Parathyroid adenoma (tissue), 2 donors: ENCODE measurements around the gene ATP6V0C.

ENCODE experiments used
- H2AFZ ChIP-seq: fragments of 300-600 bp; sonication (generic); one replicate; pipeline ENCODE4 v1.7.0; 2017; ENCODE audit warnings: antibody characterized with exemption, mild to moderate bottlenecking
- H3K27ac ChIP-seq: fragments of 300-600 bp; sonication (generic); one replicate; pipeline ENCODE4 v1.7.0; 2017
- H3K27me3 ChIP-seq: fragments of 300-600 bp; sonication (generic); one replicate; pipeline ENCODE4 v1.7.0; 2017; ENCODE audit warnings: low read length; ENCODE audit not compliant: control insufficient read depth, insufficient read depth
- H3K36me3 ChIP-seq: fragments of 300-600 bp; sonication (generic); one replicate; pipeline ENCODE4 v1.7.0; 2017; ENCODE audit warnings: low read length; ENCODE audit not compliant: control insufficient read depth, insufficient read depth
- H3K4me1 ChIP-seq: fragments of 300-600 bp; sonication (generic); one replicate; pipeline ENCODE4 v1.7.0; 2017; ENCODE audit warnings: control low read depth
- H3K4me2 ChIP-seq: fragments of 300-600 bp; sonication (generic); one replicate; pipeline ENCODE4 v1.7.0; 2017; ENCODE audit warnings: low read length
- H3K4me3 ChIP-seq: fragments of 300-600 bp; sonication (generic); one replicate; pipeline ENCODE4 v1.7.0; 2017; ENCODE audit warnings: low read depth, low read length
- H3K79me2 ChIP-seq: fragments of 300-600 bp; sonication (generic); one replicate; pipeline ENCODE4 v1.7.0; 2017; ENCODE audit warnings: control low read depth
- H3K9ac ChIP-seq: fragments of 300-600 bp; sonication (generic); one replicate; pipeline ENCODE4 v1.7.0; 2017; ENCODE audit warnings: mild to moderate bottlenecking
- H3K9me3 ChIP-seq: fragments of 300-600 bp; sonication (generic); one replicate; pipeline ENCODE4 v1.7.0; 2017; ENCODE audit warnings: low read length; ENCODE audit not compliant: control insufficient read depth
- TF ChIP-seq, protein P1 (sequence below): fragments of 300-600 bp; sonication (generic); IDR thresholded peaks from one replicate; pipeline ENCODE4 v1.7.0; 2017; ENCODE audit warnings: antibody characterized with exemption, mild to moderate bottlenecking
- donor health status: primary hyperparathyroidism.

ATP6V0C gene

DNA sequence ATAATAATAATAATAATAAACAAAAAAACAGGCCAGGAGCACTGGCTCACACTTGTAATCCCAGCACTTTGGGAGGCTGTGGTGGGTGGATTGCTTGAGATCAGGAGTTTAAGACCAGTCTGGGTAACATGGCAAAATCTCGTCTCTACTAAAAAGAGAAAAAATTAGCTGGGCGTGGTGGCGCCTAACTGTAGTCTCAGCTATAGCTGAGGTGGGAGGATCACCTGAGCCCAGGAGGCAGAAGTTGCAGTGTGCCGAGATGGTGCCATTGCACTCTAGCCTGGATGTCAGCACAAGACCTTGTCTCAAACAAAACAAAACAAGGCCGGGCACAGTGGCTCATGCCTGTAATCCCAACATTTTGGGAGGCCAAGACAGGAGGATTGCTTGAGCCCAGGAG, 18.7 kb upstream of the ATP6V0C start:
- H3K27ac ChIP-seq: no peak overlapping the region
- no peaks in the 10 kb centered on the region for H3K4me1 ChIP-seq
- H3K9me3 ChIP-seq: no peaks in the 10 kb centered on the region
- H3K4me2 ChIP-seq: no peak overlapping the region
- no peak overlapping the region for H3K9ac ChIP-seq
- H3K27me3 ChIP-seq: no peaks in the 10 kb centered on the region
- H3K4me3 ChIP-seq: no peak overlapping the region
- no peak overlapping the region for H2AFZ ChIP-seq
- H3K36me3 ChIP-seq: no peaks in the 10 kb centered on the region
- peaks cover 4% of the 10 kb centered on the region for H3K79me2 ChIP-seq
- TF ChIP-seq, protein P1, sequence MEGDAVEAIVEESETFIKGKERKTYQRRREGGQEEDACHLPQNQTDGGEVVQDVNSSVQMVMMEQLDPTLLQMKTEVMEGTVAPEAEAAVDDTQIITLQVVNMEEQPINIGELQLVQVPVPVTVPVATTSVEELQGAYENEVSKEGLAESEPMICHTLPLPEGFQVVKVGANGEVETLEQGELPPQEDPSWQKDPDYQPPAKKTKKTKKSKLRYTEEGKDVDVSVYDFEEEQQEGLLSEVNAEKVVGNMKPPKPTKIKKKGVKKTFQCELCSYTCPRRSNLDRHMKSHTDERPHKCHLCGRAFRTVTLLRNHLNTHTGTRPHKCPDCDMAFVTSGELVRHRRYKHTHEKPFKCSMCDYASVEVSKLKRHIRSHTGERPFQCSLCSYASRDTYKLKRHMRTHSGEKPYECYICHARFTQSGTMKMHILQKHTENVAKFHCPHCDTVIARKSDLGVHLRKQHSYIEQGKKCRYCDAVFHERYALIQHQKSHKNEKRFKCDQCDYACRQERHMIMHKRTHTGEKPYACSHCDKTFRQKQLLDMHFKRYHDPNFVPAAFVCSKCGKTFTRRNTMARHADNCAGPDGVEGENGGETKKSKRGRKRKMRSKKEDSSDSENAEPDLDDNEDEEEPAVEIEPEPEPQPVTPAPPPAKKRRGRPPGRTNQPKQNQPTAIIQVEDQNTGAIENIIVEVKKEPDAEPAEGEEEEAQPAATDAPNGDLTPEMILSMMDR: no peak

- Histone ChIP-seq H3K27me3 (no peaks in the 10 kb centered on the region), H3K4me3 (no peak overlapping the region), H3K27ac (no peak overlapping the region), H3K36me3 (no peaks in the 10 kb centered on the region), H3K9me3 (no peaks in the 10 kb centered on the region), H3K79me2 (peaks cover under 1% of the 10 kb centered on the region), H3K4me2 (no peak overlapping the region), H3K4me1 (no peaks in the 10 kb centered on the region), H3K9ac (no peak overlapping the region), H2AFZ (no peak overlapping the region)
- TF ChIP-seq, protein P1: no peak
These were observed 17.3 kb upstream of the ATP6V0C start for GRCh38 chr16:2496223-2497115.

GRCh38 chr16:2497116-2497630, 16.6 kb upstream of the ATP6V0C start:
- TF ChIP-seq, protein P1: no peak
- H3K9ac ChIP-seq: no peak overlapping the region
- H3K4me1 ChIP-seq: no peaks in the 10 kb centered on the region

GRCh38 chr16:2497695-2498484, 15.9 kb upstream of the ATP6V0C start:
- no peak overlapping the region for H3K9ac ChIP-seq
- H3K4me3 ChIP-seq: no peak overlapping the region
- H3K27me3 ChIP-seq: no peaks in the 10 kb centered on the region
- no peaks in the 10 kb centered on the region for H3K9me3 ChIP-seq
- H3K27ac ChIP-seq: no peak overlapping the region
- H3K4me2 ChIP-seq: no peak overlapping the region
- no peaks in the 10 kb centered on the region for H3K36me3 ChIP-seq
- TF ChIP-seq, protein P1: no peak
- H2AFZ ChIP-seq: no peak overlapping the region
- H3K79me2 ChIP-seq: peaks cover 3% of the 10 kb centered on the region
- H3K4me1 ChIP-seq: no peaks in the 10 kb centered on the region

More at GRCh38 chr16:2497116-2497630, 16.6 kb upstream of the ATP6V0C start:
- H3K27ac ChIP-seq: no peak overlapping the region
- H3K9me3 ChIP-seq: no peaks in the 10 kb centered on the region
- no peaks in the 10 kb centered on the region for H3K27me3 ChIP-seq
- H3K4me3 ChIP-seq: no peak overlapping the region
- peaks cover 3% of the 10 kb centered on the region for H3K79me2 ChIP-seq
- H3K4me2 ChIP-seq: no peak overlapping the region
- H3K36me3 ChIP-seq: no peaks in the 10 kb centered on the region
- no peak overlapping the region for H2AFZ ChIP-seq
